ENCODE data around the gene FGF22. TPM values are rescaled to one million over a fixed set of nuclear protein-coding genes. Genes with fewer than 3 reads are reported as not detected.

The FGF22 gene
- total and polyA plus RNA-seq, 4 experiments from 2014 or later, result 1.8 to 1.9 TPM; not detected in 2

GRCh38 chr19:607301-608154, 32.2 kb upstream of the FGF22 start:
- Histone ChIP-seq H3K9me3 (ENCODE audit: control insufficient read depth in 1 of 2, low read length in 2 of 2) (no peaks in the 10 kb centered on the region), H3K4me1 (ENCODE audit: insufficient read depth, low read length) (peaks cover 25% of the 10 kb centered on the region), H3K36me3 (ENCODE audit: insufficient read depth, low read length) (no peaks in the 10 kb centered on the region), H3K4me3 (ENCODE audit: low read length in 2 of 2) (no peak overlapping the region), H3K27ac (ENCODE audit: low read depth, low read length) (no peak overlapping the region), H3K27me3 (ENCODE audit: insufficient read depth, low read length) (no peaks in the 10 kb centered on the region)
- H3K4me3 Mint-ChIP-seq, result peak overlapping the region in 1 of 8 donors; percentile 25
- intact Hi-C loops (cut with micrococcal nuclease), result no loop called here
- POLR2A ChIA-PET (ENCODE audit: partially characterized antibody), result interaction anchor here (1.4 kb wide), 1 partner anchor 10 kb away, joined by 3 read pairs; no protein-coding TSS in a partner anchor
- H3K4me1 Mint-ChIP-seq, result peaks cover 6 to 27% (median 15%) of the 10 kb centered on the region in 4 donors
- no peak for DNase-seq
- H3K27ac Mint-ChIP-seq, result peak overlapping the region in 1 of 7 donors; percentile 35
- H3K36me3 Mint-ChIP-seq, result peaks cover 0 to 5% of the 10 kb centered on the region in 2 donors
- H3K27me3 Mint-ChIP-seq, result no peaks in the 10 kb centered on the region
- CTCF ChIA-PET (ENCODE audit: partially characterized antibody), result interaction anchor here (1.2 kb wide), 1 partner anchor 127 kb away, joined by 3 read pairs; no protein-coding TSS in a partner anchor
- H3K9me3 Mint-ChIP-seq, result peaks cover 0 to under 1% (median 0%) of the 10 kb centered on the region in 8 donors

GRCh38 chr19:608155-609003, 31.3 kb upstream of the FGF22 start:
- peak overlapping the region in 2 of 8 donors; percentile 36 for H3K4me3 Mint-ChIP-seq

GRCh38 chr19:609004-609346, 30.7 kb upstream of the FGF22 start:
- no peak overlapping the region for H3K27ac Mint-ChIP-seq
- H3K36me3 ChIP-seq (ENCODE audit: insufficient read depth, low read length), result no peaks in the 10 kb centered on the region
- peaks cover 0 to 5% of the 10 kb centered on the region in 2 donors for H3K36me3 Mint-ChIP-seq
- H3K4me1 Mint-ChIP-seq, result peaks cover 6 to 27% (median 15%) of the 10 kb centered on the region in 4 donors
- H3K4me3 ChIP-seq (ENCODE audit: low read length in 2 of 2), result no peak overlapping the region
- no peaks in the 10 kb centered on the region for H3K9me3 Mint-ChIP-seq
- peaks cover 25% of the 10 kb centered on the region for H3K4me1 ChIP-seq (ENCODE audit: insufficient read depth, low read length)
- no peak for DNase-seq
- no peaks in the 10 kb centered on the region for H3K27me3 Mint-ChIP-seq
- no peak overlapping the region for H3K27ac ChIP-seq (ENCODE audit: low read depth, low read length)
- no peaks in the 10 kb centered on the region for H3K9me3 ChIP-seq (ENCODE audit: control insufficient read depth in 1 of 2, low read length in 2 of 2)
- CTCF ChIA-PET (ENCODE audit: partially characterized antibody), result no interaction called here
- H3K27me3 ChIP-seq (ENCODE audit: insufficient read depth, low read length), result no peaks in the 10 kb centered on the region
- H3K4me3 Mint-ChIP-seq, result no peak overlapping the region
- POLR2A ChIA-PET (ENCODE audit: partially characterized antibody), result interaction anchor here (1.2 kb wide), 1 partner anchor 54 kb away, joined by 3 read pairs; the partner anchor contains the start of gene RNF126
- intact Hi-C loops (cut with micrococcal nuclease), result no loop called here

More at GRCh38 chr19:608155-609003, 31.3 kb upstream of the FGF22 start:
- no peaks in the 10 kb centered on the region for H3K9me3 Mint-ChIP-seq
- H3K36me3 Mint-ChIP-seq, result peaks cover 0 to 5% of the 10 kb centered on the region in 2 donors
- DNase-seq, result no peak
- H3K36me3 ChIP-seq (ENCODE audit: insufficient read depth, low read length), result no peaks in the 10 kb centered on the region
- CTCF ChIA-PET (ENCODE audit: partially characterized antibody), result no interaction called here
- H3K9me3 ChIP-seq (ENCODE audit: control insufficient read depth in 1 of 2, low read length in 2 of 2), result no peaks in the 10 kb centered on the region
- POLR2A ChIA-PET (ENCODE audit: partially characterized antibody), result interaction anchor here (1.2 to 1.4 kb wide), 2 partner anchors 9 to 55 kb away, joined by 3 read pairs; partner anchors contain the start of gene RNF126
- no peak overlapping the region for H3K27ac Mint-ChIP-seq
- no peaks in the 10 kb centered on the region for H3K27me3 Mint-ChIP-seq
- peaks cover 6 to 27% (median 15%) of the 10 kb centered on the region in 4 donors for H3K4me1 Mint-ChIP-seq
- H3K4me1 ChIP-seq (ENCODE audit: insufficient read depth, low read length), result peaks cover 25% of the 10 kb centered on the region
- no peaks in the 10 kb centered on the region for H3K27me3 ChIP-seq (ENCODE audit: insufficient read depth, low read length)
- H3K4me3 ChIP-seq (ENCODE audit: low read length in 2 of 2), result no peak overlapping the region
- no peak overlapping the region for H3K27ac ChIP-seq (ENCODE audit: low read depth, low read length)
- intact Hi-C loops (cut with micrococcal nuclease), result no loop called here

GRCh38 chr19:610071-610800, 29.4 kb upstream of the FGF22 start:
- no peaks in the 10 kb centered on the region for H3K9me3 ChIP-seq (ENCODE audit: control insufficient read depth in 1 of 2, low read length in 2 of 2)
- POLR2A ChIA-PET (ENCODE audit: partially characterized antibody), result interaction anchor here (0.7 to 2.9 kb wide), 12 partner anchors 14 to 410 kb away, joined by 3 to 28 read pairs (median 4); partner anchors contain the start of genes CDC34 and POLRMT

GRCh38 chr19:610801-611480, 28.7 kb upstream of the FGF22 start:
- Mint-ChIP-seq H3K36me3 (peaks cover 3 to 16% of the 10 kb centered on the region in 2 donors), H3K9me3 (no peaks in the 10 kb centered on the region), H3K27ac (peak overlapping the region; percentile 87 to 100 (median 96)), H3K27me3 (peaks cover 0 to 2% of the 10 kb centered on the region in 2 donors), H3K4me1 (peaks cover 9 to 41% (median 24%) of the 10 kb centered on the region in 4 donors), H3K4me3 (peak overlapping the region; percentile 86 to 99 (median 94))
- ChIA-PET CTCF (ENCODE audit: partially characterized antibody) (interaction anchor here (1.1 to 1.3 kb wide), 2 partner anchors 20 to 26 kb away, joined by 3 to 4 read pairs; no protein-coding TSS in a partner anchor), POLR2A (ENCODE audit: partially characterized antibody) (interaction anchor here (0.6 to 2.9 kb wide), 18 partner anchors 9 to 428 kb away, joined by 3 to 28 read pairs (median 4); partner anchors contain the start of genes ABCA7, POLRMT and RNF126)
- peak; percentile 50 to 83 (median 69) for DNase-seq
- Histone ChIP-seq H3K9me3 (ENCODE audit: control insufficient read depth in 1 of 2, low read length in 2 of 2) (no peaks in the 10 kb centered on the region), H3K27me3 (ENCODE audit: insufficient read depth, low read length) (no peaks in the 10 kb centered on the region), H3K27ac (ENCODE audit: low read depth, low read length) (peak overlapping the region; percentile 51), H3K4me3 (ENCODE audit: low read length in 2 of 2) (peak overlapping the region; percentile 39 to 71), H3K4me1 (ENCODE audit: insufficient read depth, low read length) (peaks cover 25% of the 10 kb centered on the region), H3K36me3 (ENCODE audit: insufficient read depth, low read length) (no peaks in the 10 kb centered on the region)
- intact Hi-C loops (cut with micrococcal nuclease), result loop anchor here (1.0 to 5.0 kb wide), 4 partner anchors 22 to 79 kb away; partner anchors contain the start of genes CDC34, HCN2 and POLRMT

More at GRCh38 chr19:610071-610800, 29.4 kb upstream of the FGF22 start:
- CTCF ChIA-PET (ENCODE audit: partially characterized antibody), result no interaction called here
- Histone ChIP-seq H3K4me1 (ENCODE audit: insufficient read depth, low read length) (peaks cover 25% of the 10 kb centered on the region), H3K4me3 (ENCODE audit: low read length in 2 of 2) (peak overlapping the region; percentile 39 to 71), H3K27ac (ENCODE audit: low read depth, low read length) (peak overlapping the region; percentile 51), H3K27me3 (ENCODE audit: insufficient read depth, low read length) (no peaks in the 10 kb centered on the region), H3K36me3 (ENCODE audit: insufficient read depth, low read length) (no peaks in the 10 kb centered on the region)
- Mint-ChIP-seq H3K36me3 (peaks cover 0 to 12% of the 10 kb centered on the region in 2 donors), H3K9me3 (no peaks in the 10 kb centered on the region), H3K4me3 (peak overlapping the region; percentile 86 to 99 (median 94)), H3K27me3 (no peaks in the 10 kb centered on the region), H3K27ac (peak overlapping the region; percentile 76 to 100 (median 96)), H3K4me1 (peaks cover 7 to 37% (median 21%) of the 10 kb centered on the region in 4 donors)
- intact Hi-C loops (cut with micrococcal nuclease), result loop anchor here (1.0 to 5.0 kb wide), 4 partner anchors 21 to 78 kb away; partner anchors contain the start of genes CDC34, HCN2 and POLRMT
- peak; percentile 33 to 76 (median 46) for DNase-seq

GRCh38 chr19:611481-611868, 28.2 kb upstream of the FGF22 start:
- Histone ChIP-seq H3K27me3 (ENCODE audit: insufficient read depth, low read length) (no peaks in the 10 kb centered on the region), H3K27ac (ENCODE audit: low read depth, low read length) (peak overlapping the region; percentile 51), H3K4me1 (ENCODE audit: insufficient read depth, low read length) (peaks cover 25% of the 10 kb centered on the region), H3K9me3 (ENCODE audit: control insufficient read depth in 1 of 2, low read length in 2 of 2) (no peaks in the 10 kb centered on the region), H3K4me3 (ENCODE audit: low read length in 2 of 2) (peak overlapping the region; percentile 39 to 71), H3K36me3 (ENCODE audit: insufficient read depth, low read length) (no peaks in the 10 kb centered on the region)
- Mint-ChIP-seq H3K4me3 (peak overlapping the region; percentile 86 to 99 (median 94)), H3K27me3 (peaks cover 0 to 2% of the 10 kb centered on the region in 2 donors), H3K27ac (peak overlapping the region; percentile 87 to 100 (median 96)), H3K4me1 (peaks cover 9 to 41% (median 24%) of the 10 kb centered on the region in 4 donors), H3K9me3 (no peaks in the 10 kb centered on the region), H3K36me3 (peaks cover 3 to 16% of the 10 kb centered on the region in 2 donors)
- POLR2A ChIA-PET (ENCODE audit: partially characterized antibody), result interaction anchor here (0.6 to 2.9 kb wide), 14 partner anchors 8 to 428 kb away, joined by 3 to 28 read pairs (median 4); partner anchors contain the start of genes ABCA7 and RNF126
- intact Hi-C loops (cut with micrococcal nuclease), result loop anchor here (2.0 to 5.0 kb wide), 2 partner anchors 23 to 79 kb away; partner anchors contain the start of genes CDC34 and HCN2
- DNase-seq, result peak in 4 of 5 donors; percentile 25 to 89 (median 30)
- CTCF ChIA-PET (ENCODE audit: partially characterized antibody), result interaction anchor here (1.1 to 1.3 kb wide), 2 partner anchors 20 to 27 kb away, joined by 3 to 4 read pairs; no protein-coding TSS in a partner anchor
